NOMO-1 treated with DMSO at 0.1 percent for 48 hours (cell line): Measurements from ENCODE around the gene HDGFL2.
"Not testable (repeated sequence)": the region's sequence is repeated elsewhere in the genome, so short reads cannot be mapped to it uniquely, and the experiment has no call there.

Experiments
- DNase-seq: peaks from one replicate; lab custom pipeline; 2025; ENCODE audit not compliant: unreplicated experiment; lab: John Stamatoyannopoulos, UW

HDGFL2 gene

GRCh38 chr19:4529924-4530522 lies 57.9 kb downstream of the HDGFL2 start:
- no peak for DNase-seq

GRCh38 chr19:4531562-4532165 lies 59.6 kb downstream of the HDGFL2 start:
- no peak for DNase-seq

GRCh38 chr19:4533334-4533733 lies 61.2 kb downstream of the HDGFL2 start:
- DNase-seq: no peak

- no peak for DNase-seq
These were observed 61.8 kb downstream of the HDGFL2 start for GRCh38 chr19:4533835-4534424.

GRCh38 chr19:4534836-4535658 lies 63.0 kb downstream of the HDGFL2 start, which contains the start of gene PLIN5:
Gene PLIN5 (minus strand): TSS chr19:4535224. CDS start chr19:4534074, 1,150 bp downstream.
- peak; percentile 29 for DNase-seq

- no peak for DNase-seq
These were observed 64.7 kb downstream of the HDGFL2 start for GRCh38 chr19:4536798-4537197.

GRCh38 chr19:4537953-4538600 lies 66.0 kb downstream of the HDGFL2 start:
- DNase-seq: no peak

- no peak for DNase-seq
These were observed 66.5 kb downstream of the HDGFL2 start for GRCh38 chr19:4538601-4538954.

GRCh38 chr19:4539169-4539692 lies 67.1 kb downstream of the HDGFL2 start:
- no peak for DNase-seq

- DNase-seq: peak; percentile 89
These were observed 67.8 kb downstream of the HDGFL2 start, which contains the start of gene LRG1 for GRCh38 chr19:4539693-4540581. Gene LRG1 (minus strand): TSS chr19:4540036. CDS start chr19:4540013, 23 bp downstream.

GRCh38 chr19:4541114-4541805 lies 69.2 kb downstream of the HDGFL2 start:
- DNase-seq: peak; percentile 84

- not testable (repeated sequence) for DNase-seq
These were observed 69.7 kb downstream of the HDGFL2 start for GRCh38 chr19:4541806-4542145.

- peak; percentile 71 for DNase-seq
These were observed 71.1 kb downstream of the HDGFL2 start for GRCh38 chr19:4542896-4543841.

- no peak for DNase-seq
These were observed 71.9 kb downstream of the HDGFL2 start for GRCh38 chr19:4543842-4544647.

GRCh38 chr19:4547303-4548237 lies 75.5 kb downstream of the HDGFL2 start:
- DNase-seq: peak; percentile 34

- DNase-seq: no peak
These were observed 76.1 kb downstream of the HDGFL2 start for GRCh38 chr19:4548238-4548584.
